ENCODE data around the gene ZNF485.

- no peak for TF ChIP-seq CTCF (IDR thresholded peaks at IDR 0.05)
- no peak for TF ChIP-seq POLR2A (IDR thresholded peaks at IDR 0.05)
These were observed 29.7 kb upstream of the ZNF485 start for GRCh38 chr10:43576580-43576979.
